OCI-LY1 (cell line): ENCODE measurements around the gene SLCO3A1.

Source experiments
- H2AFZ ChIP-seq: fragments of 200-600 bp; sonication (generic), shearing (Covaris generic); 2 replicates; pipeline ENCODE4 v1.6.0; 2014; ENCODE audit warnings: antibody characterized with exemption, mild to moderate bottlenecking, low read length
- H3F3A ChIP-seq: fragments of 200-600 bp; sonication (generic), shearing (Covaris generic); 2 replicates; pipeline ENCODE4 v1.6.0; 2014; ENCODE audit warnings: mild to moderate bottlenecking, antibody characterized with exemption, low read length, moderate library complexity; ENCODE audit not compliant: insufficient read depth
- H3K27ac ChIP-seq: fragments of 200-600 bp; sonication (generic); 2 replicates; pipeline ENCODE4 v1.5.1; 2014; ENCODE audit warnings: low read length, mixed run types, mild to moderate bottlenecking, low read depth; ENCODE audit not compliant: poor library complexity, severe bottlenecking
- H3K27me3 ChIP-seq: fragments of 200-600 bp; sonication (generic); 2 replicates; pipeline ENCODE4 v1.6.0; 2014; ENCODE audit warnings: antibody characterized with exemption, mild to moderate bottlenecking, low read length, moderate library complexity; ENCODE audit not compliant: insufficient read depth
- H3K36me3 ChIP-seq: fragments of 200-600 bp; sonication (generic); 2 replicates; pipeline ENCODE4 v1.6.1; 2014; ENCODE audit warnings: mild to moderate bottlenecking, antibody characterized with exemption, low read length, moderate library complexity, mixed read lengths; ENCODE audit not compliant: insufficient read depth
- H3K4me1 ChIP-seq: fragments of 200-600 bp; sonication (generic); 2 replicates; pipeline ENCODE4 v1.5.1; 2014; ENCODE audit warnings: mild to moderate bottlenecking, low read length, moderate library complexity; ENCODE audit not compliant: insufficient read depth, severe bottlenecking
- H3K4me2 ChIP-seq: fragments of 200-600 bp; sonication (generic), shearing (Covaris generic); 2 replicates; pipeline ENCODE4 v1.6.1; 2014; ENCODE audit warnings: low read length
- H3K4me3 ChIP-seq: fragments of 200-600 bp; sonication (generic); 2 replicates; pipeline ENCODE4 v1.5.1; 2014; ENCODE audit warnings: low read length, low read depth, mild to moderate bottlenecking, mixed read lengths; ENCODE audit not compliant: poor library complexity, severe bottlenecking
- H3K79me2 ChIP-seq: fragments of 200-600 bp; shearing (Covaris generic); 2 replicates; pipeline ENCODE4 v1.6.1; 2016; ENCODE audit warnings: mixed run types, low read length, mixed read lengths; ENCODE audit not compliant: insufficient read depth
- H3K9ac ChIP-seq: fragments of 200-600 bp; sonication (generic), shearing (Covaris generic); 2 replicates; pipeline ENCODE4 v1.6.1; 2014; ENCODE audit warnings: mild to moderate bottlenecking, low read length, mixed read lengths
- H3K9me2 ChIP-seq: fragments of 200-600 bp; sonication (generic), shearing (Covaris generic); 2 replicates; pipeline ENCODE4 v1.6.1; 2014; ENCODE audit warnings: low read depth, mild to moderate bottlenecking, low read length, mixed read lengths
- H3K9me3 ChIP-seq: fragments of 200-600 bp; shearing (Covaris generic); 2 replicates; pipeline ENCODE4 v1.6.1; 2014; ENCODE audit warnings: low read length, mixed read lengths
- H4K20me1 ChIP-seq: fragments of 200-600 bp; sonication (generic), shearing (Covaris generic); 2 replicates; pipeline ENCODE4 v1.6.0; 2016; ENCODE audit warnings: mild to moderate bottlenecking, low read length; ENCODE audit not compliant: insufficient read depth
- CTCF ChIP-seq: fragments of 200-600 bp; sonication (generic), shearing (Covaris generic); IDR thresholded peaks from 2 replicates; pipeline ENCODE4 v1.5.1; 2017; ENCODE audit warnings: mild to moderate bottlenecking, antibody characterized with exemption, low read length, moderate library complexity, mixed read lengths
- EZH2 ChIP-seq: fragments of 200-600 bp; sonication (generic), shearing (Covaris generic); IDR thresholded peaks from 2 replicates; pipeline ENCODE4 v1.8.0; 2017; ENCODE audit warnings: borderline replicate concordance, mixed run types, mild to moderate bottlenecking, antibody characterized with exemption, low read length, moderate library complexity, mixed read lengths

Gene SLCO3A1

GRCh38 chr15:91926908-91927270 is 73.4 kb downstream of the SLCO3A1 start:
- Histone ChIP-seq H2AFZ (no peak overlapping the region), H3K4me3 (no peak overlapping the region), H3K9me2 (no peaks in the 10 kb centered on the region), H3K36me3 (no peaks in the 10 kb centered on the region), H3K4me1 (no peaks in the 10 kb centered on the region), H3K9ac (no peak overlapping the region), H4K20me1 (no peaks in the 10 kb centered on the region), H3K27me3 (no peaks in the 10 kb centered on the region), H3K9me3 (no peaks in the 10 kb centered on the region), H3K27ac (no peak overlapping the region), H3F3A (no peaks in the 10 kb centered on the region), H3K4me2 (no peak overlapping the region), H3K79me2 (no peaks in the 10 kb centered on the region)
- TF ChIP-seq CTCF (no peak), EZH2 (no peak)

- H2AFZ ChIP-seq: no peak overlapping the region
- H3K9ac ChIP-seq: no peak overlapping the region
- H3K79me2 ChIP-seq: no peaks in the 10 kb centered on the region
- no peak overlapping the region for H3K4me2 ChIP-seq
- no peak overlapping the region for H3K4me3 ChIP-seq
- TF ChIP-seq CTCF: no peak
- no peak for TF ChIP-seq EZH2
- H3K36me3 ChIP-seq: no peaks in the 10 kb centered on the region
- no peaks in the 10 kb centered on the region for H4K20me1 ChIP-seq
- H3K9me3 ChIP-seq: no peaks in the 10 kb centered on the region
- H3K4me1 ChIP-seq: no peaks in the 10 kb centered on the region
- no peaks in the 10 kb centered on the region for H3F3A ChIP-seq
- H3K27me3 ChIP-seq: no peaks in the 10 kb centered on the region
- H3K9me2 ChIP-seq: no peaks in the 10 kb centered on the region
- no peak overlapping the region for H3K27ac ChIP-seq
Observed at GRCh38 chr15:91927585-91927984, 74.1 kb downstream of the SLCO3A1 start.

- Histone ChIP-seq H3K9ac (no peak overlapping the region), H3K9me2 (no peaks in the 10 kb centered on the region), H3K79me2 (no peaks in the 10 kb centered on the region), H3K27ac (no peak overlapping the region), H4K20me1 (no peaks in the 10 kb centered on the region), H3F3A (no peaks in the 10 kb centered on the region), H3K9me3 (no peaks in the 10 kb centered on the region), H3K4me2 (no peak overlapping the region), H3K4me1 (no peaks in the 10 kb centered on the region), H3K4me3 (no peak overlapping the region), H2AFZ (no peak overlapping the region), H3K27me3 (no peaks in the 10 kb centered on the region), H3K36me3 (no peaks in the 10 kb centered on the region)
- no peak for TF ChIP-seq EZH2
- TF ChIP-seq CTCF: no peak
Observed at GRCh38 chr15:91928675-91929074, 75.2 kb downstream of the SLCO3A1 start.
